Esophagus muscularis mucosa (tissue), 4 donors: Measurements from ENCODE around the gene GALNT2. TPM values are rescaled to one million over a fixed set of nuclear protein-coding genes. Genes with fewer than 3 reads are reported as not detected.
A peak's percentile ranks its signal among the peaks of the same experiment; 100 is the strongest.

Experiments used
- DNase-seq: peaks from one replicate; pipeline ENCODE4 v3.0.0-alpha.2; 2017; ENCODE audit errors: extremely low spot score
- H3K27ac ChIP-seq, 4 donors: fragments of 200-600 bp; sonication (generic); replicated peaks in 1 of 4; 1 replicate in 3 of 4; 2 replicates in 1 of 4; pipeline ENCODE4 v1.5.1; 2016 to 2019; ENCODE audit warnings: mild to moderate bottlenecking in 1 of 4
- H3K27me3 ChIP-seq, 4 donors: fragments of 200-600 bp; sonication (generic); one replicate each; pipeline versions ENCODE4 v1.5.1 to v1.6.0; 2016 to 2019
- H3K36me3 ChIP-seq, 4 donors: fragments of 200-600 bp; sonication (generic); one replicate each; pipeline ENCODE4 v1.5.1; 2016 to 2019
- H3K4me1 ChIP-seq, 4 donors: fragments of 200-600 bp; sonication (generic); one replicate each; pipeline ENCODE4 v1.5.1; 2016 to 2019
- H3K4me3 ChIP-seq, 4 donors: fragments of 200-600 bp; sonication (generic); 1 replicate in 2 of 4; 2 replicates in 2 of 4; pipeline ENCODE4 v1.5.1; 2016 to 2019; ENCODE audit warnings: mild to moderate bottlenecking in 4 of 4, moderate library complexity in 1 of 4
- H3K9me3 ChIP-seq, 4 donors: fragments of 200-600 bp; sonication (generic); 1 replicate in 3 of 4; 2 replicates in 1 of 4; pipeline ENCODE4 v1.5.1; 2016 to 2019
- CTCF ChIP-seq, 3 experiments: fragments of 200-600 bp in 2 of 3; fragments of 450-650 bp in 1 of 3; sonication (generic) in 2 of 3; IDR thresholded peaks; one replicate each; pipeline ENCODE4 v1.5.1; 2017 to 2019; ENCODE audit warnings: antibody characterized with exemption in 3 of 3, mild to moderate bottlenecking in 2 of 3, moderate library complexity in 1 of 3
- EP300 ChIP-seq: sonication (generic); formaldehyde crosslinking; IDR thresholded peaks from one replicate; pipeline ENCODE4 v1.6.1; 2017; ENCODE audit warnings: antibody characterized with exemption
- POLR2A ChIP-seq: fragments of 450-650 bp; IDR thresholded peaks from one replicate; pipeline ENCODE4 v1.6.1; 2017; ENCODE audit warnings: antibody characterized with exemption, moderate library complexity, mild to moderate bottlenecking, low read depth
- POLR2AphosphoS5 ChIP-seq, 2 donors: sonication (generic); formaldehyde crosslinking; IDR thresholded peaks; one replicate each; pipeline ENCODE4 v1.6.1; 2017; ENCODE audit warnings: antibody characterized with exemption in 2 of 2
- WGBS: methylation state at CpG from one replicate; pipeline ENCODE4 v1.1.5; 2018; 5-methylcytosine and 5-hydroxymethylcytosine counted together
- intact Hi-C: fragments of 100-400 bp; cut with DNase I; formaldehyde crosslinking; loops from one replicate; pipeline ENCODE4 v1.15.1; 2023
- total RNA-seq, 4 donors: library from RNA; depleted of rRNA; stranded (reverse); fragments of >200 nt; gene quantifications; one replicate each; pipeline versions ENCODE4 v1.1.0 to v1.2.1, GENCODE V29; 2016

GALNT2 gene
- total RNA-seq, 4 donors from 2014 or later: 89.6 to 145 (median 129) TPM

- 41% methylated on average over 9 of the region's 9 CpGs for WGBS
- H3K4me3 ChIP-seq: peak overlapping the region in 2 of 4 donors; percentile 1 to 2
- DNase-seq: peak; percentile 92
- H3K36me3 ChIP-seq: no peaks in the 10 kb centered on the region
- H3K9me3 ChIP-seq: no peaks in the 10 kb centered on the region
- no peaks in the 10 kb centered on the region for H3K27me3 ChIP-seq
- intact Hi-C loops: loop anchor here (5.0 kb wide), 1 partner anchor 119 kb away; the partner anchor contains the start of gene GALNT2
- peaks cover 24 to 63% (median 59%) of the 10 kb centered on the region in 4 donors for H3K4me1 ChIP-seq
- TF ChIP-seq EP300: no peak
- TF ChIP-seq POLR2A: no peak
- peak; percentile 48 to 62 for TF ChIP-seq POLR2AphosphoS5 (IDR thresholded peaks at IDR 0.05)
- H3K27ac ChIP-seq: peak overlapping the region; percentile 43 to 70 (median 56)
Measured at GRCh38 chr1:230186003-230186863, 119.2 kb downstream of the GALNT2 start.

- no peak overlapping the region for H3K4me3 ChIP-seq
- no peaks in the 10 kb centered on the region for H3K9me3 ChIP-seq
- no peaks in the 10 kb centered on the region for H3K27me3 ChIP-seq
- H3K36me3 ChIP-seq: no peaks in the 10 kb centered on the region
- intact Hi-C loops: loop anchor here (5.0 kb wide), 1 partner anchor 120 kb away; the partner anchor contains the start of gene GALNT2
- no peak for DNase-seq
- TF ChIP-seq CTCF (IDR thresholded peaks at IDR 0.05) (no peak), POLR2A (no peak), EP300 (no peak), POLR2AphosphoS5 (IDR thresholded peaks at IDR 0.05) (peak in 1 of 2 donors; percentile 16)
- H3K27ac ChIP-seq: peak overlapping the region in 3 of 4 donors; percentile 43 to 70 (median 67)
- peaks cover 30 to 70% (median 66%) of the 10 kb centered on the region in 4 donors for H3K4me1 ChIP-seq
- 76% methylated on average over 4 of the region's 4 CpGs for WGBS
Measured at GRCh38 chr1:230186874-230187273, 119.8 kb downstream of the GALNT2 start.

- DNase-seq: no peak
- no peaks in the 10 kb centered on the region for H3K27me3 ChIP-seq
- intact Hi-C loops: loop anchor here (5.0 kb wide), 1 partner anchor 120 kb away; the partner anchor contains the start of gene GALNT2
- peaks cover 35 to 74% (median 70%) of the 10 kb centered on the region in 4 donors for H3K4me1 ChIP-seq
- TF ChIP-seq POLR2AphosphoS5 (IDR thresholded peaks at IDR 0.05) (no peak), CTCF (IDR thresholded peaks at IDR 0.05) (no peak), EP300 (no peak), POLR2A (no peak)
- WGBS: 91% methylated on average over 5 of the region's 5 CpGs
- H3K9me3 ChIP-seq: no peaks in the 10 kb centered on the region
- H3K36me3 ChIP-seq: no peaks in the 10 kb centered on the region
- no peak overlapping the region for H3K4me3 ChIP-seq
- H3K27ac ChIP-seq: peak overlapping the region in 1 of 4 donors; percentile 70
Measured at GRCh38 chr1:230187290-230187689, 120.3 kb downstream of the GALNT2 start.

GRCh38 chr1:230188826-230189225 is 121.8 kb downstream of the GALNT2 start:
- Histone ChIP-seq H3K27me3 (no peaks in the 10 kb centered on the region), H3K9me3 (no peaks in the 10 kb centered on the region), H3K36me3 (no peaks in the 10 kb centered on the region), H3K27ac (peak overlapping the region in 2 of 4 donors; percentile 24 to 81), H3K4me1 (peaks cover 35 to 89% (median 85%) of the 10 kb centered on the region in 4 donors), H3K4me3 (no peak overlapping the region)
- intact Hi-C loops: loop anchor here (5.0 kb wide), 1 partner anchor 122 kb away; the partner anchor contains the start of gene GALNT2
- peak; percentile 31 for DNase-seq
- TF ChIP-seq POLR2A: no peak
- 83% methylated on average over 6 of the region's 6 CpGs for WGBS

GRCh38 chr1:230189341-230189740 is 122.3 kb downstream of the GALNT2 start:
- peak; percentile 26 for DNase-seq
- TF ChIP-seq POLR2A (no peak), EP300 (no peak), POLR2AphosphoS5 (IDR thresholded peaks at IDR 0.05) (no peak), CTCF (IDR thresholded peaks at IDR 0.05) (no peak)
- peak overlapping the region in 1 of 4 donors; percentile 81 for H3K27ac ChIP-seq
- H3K27me3 ChIP-seq: no peaks in the 10 kb centered on the region
- H3K4me1 ChIP-seq: peaks cover 35 to 94% (median 88%) of the 10 kb centered on the region in 4 donors
- 92% methylated on average over 8 of the region's 8 CpGs for WGBS
- no peaks in the 10 kb centered on the region for H3K9me3 ChIP-seq
- H3K4me3 ChIP-seq: no peak overlapping the region
- intact Hi-C loops: loop anchor here (5.0 kb wide), 1 partner anchor 122 kb away; the partner anchor contains the start of gene GALNT2
- H3K36me3 ChIP-seq: peaks cover 0 to 2% (median 0%) of the 10 kb centered on the region in 4 donors
